ENCODE measurements around the gene NANS.

Gene NANS

DNA sequence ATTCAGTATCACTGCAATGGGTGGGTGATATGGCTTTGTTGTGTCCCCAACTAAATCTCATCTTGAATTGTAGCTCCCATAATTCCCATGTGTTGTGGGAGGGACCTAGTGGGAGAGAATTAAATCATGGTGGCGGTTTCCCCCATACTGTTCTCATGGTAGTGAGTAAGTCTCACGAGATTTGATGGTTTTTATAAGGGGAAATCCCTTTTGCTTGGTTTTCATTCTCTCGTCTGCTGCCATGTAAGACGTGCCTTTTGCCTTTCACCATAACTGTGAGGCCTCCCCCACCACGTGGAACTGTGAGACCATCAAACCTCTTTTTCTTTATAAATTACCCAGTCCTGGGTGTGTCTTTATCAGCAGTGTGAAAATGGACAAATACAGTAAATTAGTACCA, 9.5 kb upstream of the NANS start:
- DNase-seq, result no peak
- TF ChIP-seq GATA1 (IDR thresholded peaks at IDR 0.05; ENCODE audit: low read depth, low read length) (no peak), POLR2A (IDR thresholded peaks at IDR 0.05; ENCODE audit: low read length) (no peak)

DNA sequence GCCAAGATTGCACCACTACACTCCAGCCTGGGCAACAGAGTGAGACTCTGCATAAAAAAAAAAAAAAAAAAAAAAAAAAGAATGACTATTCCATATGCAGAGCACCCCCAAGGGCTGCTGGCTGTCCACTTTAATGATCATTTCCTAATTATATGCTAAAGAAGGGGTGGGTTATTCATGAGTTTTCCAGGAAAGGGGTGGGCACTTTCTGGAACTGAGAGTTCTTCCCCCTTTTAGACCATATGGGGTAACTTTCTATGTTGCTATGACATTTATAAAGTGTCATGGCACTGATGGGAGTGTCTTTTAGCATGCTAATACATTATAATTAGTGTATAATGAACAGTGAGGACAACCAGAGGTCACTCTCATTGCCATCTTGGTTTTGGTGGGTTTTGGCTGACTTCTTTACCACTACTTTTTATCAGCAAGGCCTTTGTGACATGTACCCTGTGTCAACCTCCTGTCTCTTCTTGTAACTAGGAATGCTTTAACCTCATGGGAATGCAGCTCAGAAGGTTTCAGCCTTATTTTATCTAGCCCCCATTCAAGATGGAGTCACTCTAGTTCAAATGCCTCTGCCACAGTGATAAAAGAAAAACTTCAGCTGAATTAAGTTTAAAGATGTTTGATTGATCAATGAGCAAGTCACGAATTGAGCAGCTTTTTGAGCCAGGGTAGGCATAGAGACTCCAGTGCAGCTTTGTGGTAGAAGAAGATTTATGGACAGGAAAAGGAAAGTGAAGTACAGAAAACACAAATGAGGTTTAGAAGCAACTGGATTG, 7.1 kb upstream of the NANS start:
- DNase-seq, result no peak
- TF ChIP-seq POLR2A (IDR thresholded peaks at IDR 0.05; ENCODE audit: low read length) (no peak), GATA1 (IDR thresholded peaks at IDR 0.05; ENCODE audit: low read depth, low read length) (no peak)

DNA sequence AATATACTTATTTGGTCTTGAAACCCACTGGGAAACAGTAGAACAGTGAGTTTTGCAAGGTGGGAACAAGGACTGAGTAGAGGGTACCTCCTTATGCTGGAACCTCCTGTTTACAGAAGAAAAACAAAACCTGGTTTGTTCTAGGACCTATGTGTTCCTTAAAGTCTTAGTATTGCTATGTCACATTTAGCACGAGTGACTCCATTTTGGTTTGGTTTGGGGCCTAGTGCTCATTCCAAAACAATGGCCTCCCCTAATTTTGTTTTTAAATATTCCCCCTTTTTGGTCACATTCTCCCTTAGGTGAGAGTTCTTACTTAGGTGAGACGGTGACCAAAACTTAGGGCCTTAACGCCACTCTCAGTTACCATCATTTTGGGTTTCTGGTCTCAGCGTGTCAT, 6.2 kb upstream of the NANS start:
- TF ChIP-seq GATA1 (IDR thresholded peaks at IDR 0.05; ENCODE audit: low read depth, low read length), result no peak
- no peak for TF ChIP-seq POLR2A (IDR thresholded peaks at IDR 0.05; ENCODE audit: low read length)
- DNase-seq, result no peak

DNA sequence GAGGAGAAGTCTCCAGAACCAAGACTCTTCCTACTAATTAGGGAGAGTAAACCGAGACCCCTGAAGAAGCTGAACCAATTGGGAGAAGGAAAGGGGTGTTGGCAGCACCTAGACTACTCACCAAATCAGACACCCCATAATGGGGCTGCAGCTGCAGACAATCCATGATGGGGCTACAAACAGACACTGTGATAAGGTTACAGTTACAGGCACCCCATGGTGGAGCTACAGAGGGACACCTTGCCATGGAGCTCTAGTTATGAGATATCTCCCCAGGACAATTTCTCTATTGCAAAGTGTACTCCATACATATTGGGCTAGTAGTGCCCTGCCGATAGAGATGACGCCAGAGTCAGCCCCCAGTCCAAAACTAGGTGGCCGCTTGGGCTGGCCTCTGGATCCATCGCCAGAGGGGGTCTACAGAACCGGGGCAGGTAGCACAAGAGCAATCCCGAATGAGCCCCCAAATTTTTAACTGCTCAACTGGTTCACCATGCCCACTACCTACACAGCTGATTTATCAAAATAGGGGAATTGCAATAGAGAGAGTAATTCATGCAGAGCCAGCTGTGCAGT, 2.1 kb upstream of the NANS start:
- no peak for DNase-seq
- TF ChIP-seq GATA1 (IDR thresholded peaks at IDR 0.05; ENCODE audit: low read depth, low read length), result no peak
- TF ChIP-seq POLR2A (IDR thresholded peaks at IDR 0.05; ENCODE audit: low read length), result no peak

DNA sequence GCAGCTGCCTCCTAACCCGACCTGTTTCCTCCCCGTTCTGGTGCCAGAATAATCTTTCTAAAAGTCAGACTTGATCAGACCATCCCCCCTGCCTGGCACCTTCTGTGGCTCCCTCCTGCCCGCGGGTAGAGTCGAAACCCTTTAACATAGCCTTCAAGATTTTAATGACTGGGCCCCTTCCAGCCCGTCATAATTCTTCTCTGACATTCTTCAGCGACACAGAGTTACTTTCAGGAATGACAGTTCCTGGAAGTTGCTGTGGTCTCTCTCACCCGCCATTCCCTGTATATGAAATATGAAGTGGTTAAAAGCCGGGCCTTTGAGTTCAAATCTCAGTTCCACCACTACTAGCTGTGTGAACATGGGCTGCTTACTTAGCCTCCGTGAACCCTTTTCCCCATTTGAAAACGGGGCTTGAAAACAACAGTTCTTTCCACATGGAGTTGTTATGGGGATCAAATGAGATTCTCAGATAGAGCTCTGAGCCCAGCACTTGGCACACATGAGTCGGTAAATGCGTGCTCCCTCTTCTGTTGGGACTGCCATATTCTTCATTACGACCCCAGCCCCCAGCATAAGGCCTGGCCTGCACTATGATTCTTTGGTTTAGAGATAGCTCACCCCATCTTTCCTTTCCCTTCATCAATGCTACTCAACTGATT, 737 bp downstream of the NANS start:
- TF ChIP-seq GATA1 (IDR thresholded peaks at IDR 0.05; ENCODE audit: low read depth, low read length), result no peak
- no peak for TF ChIP-seq POLR2A (IDR thresholded peaks at IDR 0.05; ENCODE audit: low read length)
- peak; percentile 46 to 54 for DNase-seq

DNA sequence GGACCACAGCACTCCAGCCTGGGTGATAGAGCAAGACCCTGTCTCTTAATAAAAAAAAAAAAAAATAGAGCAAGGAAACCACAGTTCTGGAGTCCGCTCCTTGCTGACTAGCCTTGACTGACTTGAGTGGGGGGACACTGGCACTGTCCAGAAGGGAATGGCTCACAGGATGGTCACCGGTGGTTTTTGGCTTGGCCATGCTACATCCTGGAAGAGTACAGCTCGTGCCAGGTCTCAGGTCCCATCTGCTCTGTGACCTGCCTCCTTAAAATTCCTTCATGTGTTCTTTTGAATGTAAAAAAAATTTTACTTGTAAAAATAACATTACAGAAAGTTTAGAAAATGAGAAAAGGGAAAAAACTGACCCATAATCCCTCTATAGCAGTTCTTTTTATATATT, 5.6 kb downstream of the NANS start:
- DNase-seq, result no peak
- TF ChIP-seq GATA1 (IDR thresholded peaks at IDR 0.05; ENCODE audit: low read depth, low read length), result no peak

DNA sequence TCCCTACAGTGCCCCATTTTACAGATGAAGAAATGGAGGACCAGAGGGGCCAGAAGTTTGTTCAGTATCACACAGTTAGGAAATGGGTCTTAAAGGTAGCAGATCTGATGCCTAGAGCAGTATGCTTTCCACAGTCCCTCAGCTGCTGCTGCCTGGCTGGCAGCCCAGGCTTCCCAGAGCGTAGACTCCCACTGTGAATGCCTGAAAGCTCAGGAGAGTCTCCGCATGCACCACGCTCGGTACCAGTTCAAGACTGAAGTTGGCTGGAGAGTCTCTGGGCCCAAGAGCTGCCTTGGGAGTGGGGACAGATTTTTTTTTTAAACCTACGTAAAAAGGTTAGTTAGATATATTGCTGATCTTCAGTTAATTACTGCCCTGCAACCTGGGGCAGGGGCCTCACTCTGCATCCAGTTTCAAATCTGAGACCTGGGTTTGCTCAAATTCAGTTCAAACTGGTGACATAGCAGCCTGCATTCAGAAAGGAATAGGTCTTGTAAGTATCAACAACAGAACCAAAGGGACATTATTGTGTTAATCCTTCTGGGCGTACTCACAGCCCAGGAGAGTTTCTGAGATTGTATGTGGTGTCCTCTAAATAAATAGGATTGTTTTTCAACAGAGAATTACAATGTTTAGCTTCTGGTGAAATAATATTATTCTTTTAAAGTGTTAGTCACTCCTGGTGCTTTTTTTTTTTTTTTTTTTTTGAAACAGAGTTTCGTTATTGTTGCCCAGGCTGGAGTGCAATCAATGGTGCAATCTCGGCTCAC, 8.3 kb downstream of the NANS start:
- TF ChIP-seq POLR2A (IDR thresholded peaks at IDR 0.05; ENCODE audit: low read length) (no peak), GATA1 (IDR thresholded peaks at IDR 0.05; ENCODE audit: low read depth, low read length) (no peak)
- no peak for DNase-seq

DNA sequence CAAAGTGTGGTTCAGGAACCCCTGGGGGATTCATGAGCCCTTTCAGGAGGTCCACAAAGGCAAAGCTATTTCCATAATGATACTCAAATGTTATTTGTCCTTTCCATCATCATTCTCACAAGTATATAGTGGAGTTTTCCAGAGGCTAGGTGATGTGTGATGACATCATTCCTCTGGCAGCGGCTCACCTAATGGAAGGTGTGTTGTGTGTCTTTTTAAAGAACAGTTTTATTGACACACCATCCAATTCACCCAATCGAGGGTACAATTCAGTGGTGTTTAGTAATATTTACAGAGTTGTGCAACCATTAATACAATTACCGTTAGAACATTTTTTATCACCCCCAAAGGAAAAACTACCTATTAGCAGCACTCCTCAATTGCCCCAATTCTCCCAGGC, 9.7 kb downstream of the NANS start:
- no peak for TF ChIP-seq POLR2A (IDR thresholded peaks at IDR 0.05; ENCODE audit: low read length)
- TF ChIP-seq GATA1 (IDR thresholded peaks at IDR 0.05; ENCODE audit: low read depth, low read length), result no peak
- no peak for DNase-seq

DNA sequence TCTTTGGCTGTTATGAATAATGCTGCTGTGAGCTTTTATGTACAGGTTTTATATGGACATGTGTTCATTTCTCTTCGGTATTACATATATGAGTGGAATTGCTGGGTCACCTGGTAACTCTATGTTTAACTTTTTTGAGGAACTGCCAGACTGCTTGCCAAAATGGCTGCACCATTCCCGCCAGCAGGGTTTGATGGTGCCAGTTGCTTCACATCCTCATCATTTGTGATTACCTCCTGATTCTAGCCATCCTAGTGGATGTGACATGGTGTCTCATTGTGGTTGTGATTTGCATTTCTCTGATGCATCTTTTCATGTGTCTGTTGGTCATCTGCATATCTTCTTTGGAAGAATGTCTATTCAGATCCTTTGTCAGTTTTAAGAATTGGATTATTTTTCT, 10.7 kb downstream of the NANS start:
- DNase-seq, result no peak
- TF ChIP-seq POLR2A (IDR thresholded peaks at IDR 0.05; ENCODE audit: low read length), result no peak
- TF ChIP-seq GATA1 (IDR thresholded peaks at IDR 0.05; ENCODE audit: low read depth, low read length), result no peak

DNA sequence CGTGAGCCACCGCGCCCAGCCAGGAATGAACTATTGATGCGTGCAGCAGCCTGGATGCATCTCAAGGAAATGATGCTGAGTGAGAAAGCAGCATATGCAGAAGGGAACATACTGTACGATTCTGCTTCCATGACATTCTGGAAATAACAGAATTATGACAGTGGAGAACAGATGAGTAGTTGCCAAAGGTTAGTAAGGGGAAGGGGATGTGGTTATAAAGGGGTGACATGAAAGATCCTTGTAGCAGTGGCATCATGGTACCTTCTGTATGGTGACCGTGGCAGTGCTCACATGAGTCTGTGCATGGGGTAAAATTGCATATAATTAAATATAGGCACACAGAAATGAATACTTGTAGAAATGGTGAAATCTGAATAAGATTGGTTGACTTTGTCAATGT, 13.0 kb downstream of the NANS start:
- DNase-seq, result no peak
- TF ChIP-seq POLR2A (IDR thresholded peaks at IDR 0.05; ENCODE audit: low read length), result no peak
- no peak for TF ChIP-seq GATA1 (IDR thresholded peaks at IDR 0.05; ENCODE audit: low read depth, low read length)

DNA sequence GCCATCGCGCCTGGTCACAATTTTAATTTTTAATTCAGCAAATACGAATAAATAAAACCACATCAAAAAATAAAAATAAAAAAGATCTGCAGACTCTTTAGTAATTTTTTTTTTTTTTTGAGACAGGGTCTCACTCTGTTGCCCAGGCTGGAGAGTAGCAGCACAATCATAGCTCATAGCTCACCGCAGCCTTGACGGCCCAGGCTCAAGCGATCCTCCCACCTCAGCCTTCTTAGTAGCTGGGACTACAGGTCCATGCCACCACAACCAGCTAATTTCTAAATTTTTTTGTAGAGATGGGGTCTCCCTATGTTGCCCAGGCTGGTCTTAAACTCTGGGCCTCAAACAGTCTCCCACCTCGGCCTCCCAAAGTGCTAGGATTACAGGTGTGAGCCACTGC, 14.2 kb downstream of the NANS start:
- no peak for TF ChIP-seq POLR2A (IDR thresholded peaks at IDR 0.05; ENCODE audit: low read length)
- no peak for TF ChIP-seq GATA1 (IDR thresholded peaks at IDR 0.05; ENCODE audit: low read depth, low read length)
- no peak for DNase-seq

DNA sequence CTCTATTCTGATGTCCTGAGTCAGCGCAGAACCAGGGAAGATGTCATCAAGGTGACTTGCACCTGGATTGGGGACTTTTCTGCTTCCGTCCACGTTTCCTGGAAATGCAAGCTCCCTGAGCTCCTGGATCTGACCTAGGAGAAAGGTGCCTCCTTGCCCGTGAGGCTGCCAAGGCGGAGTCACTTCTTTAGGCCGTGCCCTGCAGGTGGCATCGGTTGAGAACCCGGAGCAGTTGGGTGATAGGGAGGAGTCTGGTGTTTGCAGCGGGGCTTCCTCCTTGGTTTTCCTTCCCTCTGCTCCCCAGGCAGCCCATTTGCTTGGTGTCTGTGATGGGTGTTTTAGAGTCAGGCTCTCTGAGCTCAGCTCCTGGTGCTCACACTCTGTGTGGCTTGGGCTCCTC, 15.2 kb downstream of the NANS start:
- TF ChIP-seq POLR2A (IDR thresholded peaks at IDR 0.05; ENCODE audit: low read length), result no peak
- no peak for TF ChIP-seq GATA1 (IDR thresholded peaks at IDR 0.05; ENCODE audit: low read depth, low read length)
- DNase-seq, result no peak

DNA sequence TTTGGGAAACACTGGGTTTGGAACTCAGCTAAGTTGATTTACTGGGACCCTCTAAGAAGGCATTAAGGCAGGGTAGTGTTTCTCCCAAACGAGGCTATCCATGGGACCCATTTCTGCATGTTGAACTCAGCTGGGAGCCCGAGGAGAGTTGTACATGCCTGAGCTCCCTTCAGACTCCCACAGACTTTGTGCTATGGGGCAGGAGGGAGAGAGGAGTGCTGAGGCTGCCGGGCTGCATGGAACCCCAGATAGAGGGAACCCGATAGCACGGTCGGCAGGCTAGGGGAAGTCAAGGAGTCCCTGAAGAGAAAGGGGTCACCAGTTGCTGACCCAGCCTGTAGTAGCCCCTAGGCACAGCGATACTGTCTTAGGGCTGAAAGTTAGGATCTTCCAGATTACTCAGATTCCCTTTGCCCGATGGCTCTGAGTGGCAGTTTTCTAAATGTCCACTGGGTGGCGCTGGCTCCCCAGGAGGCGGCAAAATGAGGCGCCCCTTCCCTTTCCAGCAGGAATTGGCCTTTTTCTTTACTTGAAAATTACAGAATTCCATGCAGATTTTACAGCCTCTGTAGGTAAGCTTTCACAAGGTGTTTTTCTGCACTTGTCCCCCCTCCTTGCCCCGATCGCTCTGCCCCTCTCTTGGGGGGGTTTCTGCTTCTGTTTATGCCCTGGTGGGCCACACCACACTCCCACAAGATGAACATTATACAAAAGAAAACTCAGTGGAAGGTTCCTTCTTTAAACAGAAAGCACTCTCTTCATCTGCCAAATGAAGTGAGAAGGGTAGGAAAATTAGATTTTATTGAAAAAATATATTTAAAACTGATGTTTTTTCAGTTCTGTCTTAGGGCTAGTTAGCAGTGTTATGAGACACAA, 17.8 kb downstream of the NANS start:
- DNase-seq, result peak; percentile 54 to 80
- TF ChIP-seq POLR2A (IDR thresholded peaks at IDR 0.05; ENCODE audit: low read length) (no peak), GATA1 (IDR thresholded peaks at IDR 0.05; ENCODE audit: low read depth, low read length) (no peak)
